ENCODE measurements around the gene PROSER2. TPM values are rescaled to one million over a fixed set of nuclear protein-coding genes. Genes with fewer than 3 reads are reported as not detected.

The PROSER2 gene
- total and polyA plus RNA-seq, 8 donors, result 1.3 to 16.2 (median 5.7) TPM; not detected in 1

GRCh38 chr10:11841375-11841774, 18.2 kb downstream of the PROSER2 start:
- Histone ChIP-seq H3K27me3 (no peaks in the 10 kb centered on the region), H3K36me3 (no peaks in the 10 kb centered on the region), H3K27ac (no peak overlapping the region), H3K9me3 (no peaks in the 10 kb centered on the region), H3K4me3 (no peak overlapping the region), H3K4me1 (peaks cover 0 to 9% (median 0%) of the 10 kb centered on the region in 4 donors)
- 93 to 96% (median 95%) methylated on average over 3 of the region's 3 CpGs for WGBS, 5 donors
- DNase-seq, result no peak
- intact Hi-C loops (cut with DNase I; ENCODE audit: low total_unique reads), result no loop called here
- no peak for TF ChIP-seq EP300 (IDR thresholded peaks at IDR 0.05)
- TF ChIP-seq POLR2AphosphoS5 (IDR thresholded peaks at IDR 0.05), result no peak
- TF ChIP-seq, protein P1, sequence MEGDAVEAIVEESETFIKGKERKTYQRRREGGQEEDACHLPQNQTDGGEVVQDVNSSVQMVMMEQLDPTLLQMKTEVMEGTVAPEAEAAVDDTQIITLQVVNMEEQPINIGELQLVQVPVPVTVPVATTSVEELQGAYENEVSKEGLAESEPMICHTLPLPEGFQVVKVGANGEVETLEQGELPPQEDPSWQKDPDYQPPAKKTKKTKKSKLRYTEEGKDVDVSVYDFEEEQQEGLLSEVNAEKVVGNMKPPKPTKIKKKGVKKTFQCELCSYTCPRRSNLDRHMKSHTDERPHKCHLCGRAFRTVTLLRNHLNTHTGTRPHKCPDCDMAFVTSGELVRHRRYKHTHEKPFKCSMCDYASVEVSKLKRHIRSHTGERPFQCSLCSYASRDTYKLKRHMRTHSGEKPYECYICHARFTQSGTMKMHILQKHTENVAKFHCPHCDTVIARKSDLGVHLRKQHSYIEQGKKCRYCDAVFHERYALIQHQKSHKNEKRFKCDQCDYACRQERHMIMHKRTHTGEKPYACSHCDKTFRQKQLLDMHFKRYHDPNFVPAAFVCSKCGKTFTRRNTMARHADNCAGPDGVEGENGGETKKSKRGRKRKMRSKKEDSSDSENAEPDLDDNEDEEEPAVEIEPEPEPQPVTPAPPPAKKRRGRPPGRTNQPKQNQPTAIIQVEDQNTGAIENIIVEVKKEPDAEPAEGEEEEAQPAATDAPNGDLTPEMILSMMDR (IDR thresholded peaks at IDR 0.05), result no peak
- TF ChIP-seq POLR2A (IDR thresholded peaks at IDR 0.05), result no peak

- no peak for DNase-seq
- no peak overlapping the region for H3K4me3 ChIP-seq
- no peaks in the 10 kb centered on the region for H3K36me3 ChIP-seq
- TF ChIP-seq, protein P1 (IDR thresholded peaks at IDR 0.05), result no peak
- TF ChIP-seq POLR2AphosphoS5 (IDR thresholded peaks at IDR 0.05), result no peak
- no peak for TF ChIP-seq POLR2A (IDR thresholded peaks at IDR 0.05)
- TF ChIP-seq EP300 (IDR thresholded peaks at IDR 0.05), result no peak
- no peak overlapping the region for H3K27ac ChIP-seq
- no peaks in the 10 kb centered on the region for H3K27me3 ChIP-seq
- WGBS, 5 donors, result 57 to 70% (median 68%) methylated on average over 3 of the region's 3 CpGs
- no peaks in the 10 kb centered on the region for H3K9me3 ChIP-seq
- intact Hi-C loops (cut with DNase I; ENCODE audit: low total_unique reads), result no loop called here
- peaks cover 0 to 9% (median 0%) of the 10 kb centered on the region in 4 donors for H3K4me1 ChIP-seq
Measured at GRCh38 chr10:11842411-11842810, 19.3 kb downstream of the PROSER2 start.

- H3K27ac ChIP-seq, result no peak overlapping the region
- H3K27me3 ChIP-seq, result no peaks in the 10 kb centered on the region
- TF ChIP-seq POLR2AphosphoS5 (IDR thresholded peaks at IDR 0.05) (no peak), POLR2A (IDR thresholded peaks at IDR 0.05) (no peak), EP300 (IDR thresholded peaks at IDR 0.05) (no peak)
- DNase-seq, result no peak
- no peaks in the 10 kb centered on the region for H3K9me3 ChIP-seq
- H3K4me3 ChIP-seq, result no peak overlapping the region
- intact Hi-C loops (cut with DNase I; ENCODE audit: low total_unique reads), result no loop called here
- H3K36me3 ChIP-seq, result peaks cover 0 to 6% (median 1%) of the 10 kb centered on the region in 4 donors
- H3K4me1 ChIP-seq, result peaks cover 0 to 9% (median 0%) of the 10 kb centered on the region in 4 donors
- WGBS, 5 donors, result 76 to 88% (median 85%) methylated on average over 7 of the region's 7 CpGs
Measured at GRCh38 chr10:11845113-11845512, 22.0 kb downstream of the PROSER2 start.

GRCh38 chr10:11846542-11846941, 23.4 kb downstream of the PROSER2 start:
- intact Hi-C loops (cut with DNase I; ENCODE audit: low total_unique reads), result no loop called here
- no peak overlapping the region for H3K4me3 ChIP-seq
- H3K4me1 ChIP-seq, result peaks cover 0 to 9% (median 0%) of the 10 kb centered on the region in 4 donors
- no peaks in the 10 kb centered on the region for H3K27me3 ChIP-seq
- 69 to 88% (median 79%) methylated on average over 8 of the region's 8 CpGs for WGBS, 5 donors
- H3K27ac ChIP-seq, result no peak overlapping the region
- no peaks in the 10 kb centered on the region for H3K9me3 ChIP-seq
- no peak for TF ChIP-seq POLR2AphosphoS5 (IDR thresholded peaks at IDR 0.05)
- TF ChIP-seq, protein P1 (IDR thresholded peaks at IDR 0.05), result no peak
- TF ChIP-seq EP300 (IDR thresholded peaks at IDR 0.05), result no peak
- TF ChIP-seq POLR2A (IDR thresholded peaks at IDR 0.05), result no peak
- DNase-seq, result no peak
- peaks cover 0 to 19% (median 8%) of the 10 kb centered on the region in 4 donors for H3K36me3 ChIP-seq

DNA sequence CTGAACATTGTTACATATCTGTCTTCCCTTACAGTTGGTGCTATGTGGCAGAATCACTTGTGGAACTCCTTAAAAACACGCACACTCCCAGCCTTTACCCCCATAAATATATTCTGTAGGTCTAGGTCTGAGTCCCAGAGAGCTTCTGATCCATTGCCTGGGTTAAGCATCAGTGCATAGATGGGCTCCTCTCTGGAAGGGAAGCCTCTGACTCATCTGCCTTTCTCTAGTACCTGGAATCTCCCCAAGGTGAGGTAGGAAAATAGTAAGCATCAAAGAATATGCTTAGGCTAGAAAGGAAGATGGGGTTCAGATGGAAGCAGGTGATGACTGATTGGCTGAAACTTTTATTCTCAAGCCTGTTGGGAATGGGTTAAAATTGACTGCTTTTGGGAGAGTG, 26.1 kb downstream of the PROSER2 start:
- Histone ChIP-seq H3K27me3 (no peaks in the 10 kb centered on the region), H3K36me3 (peaks cover 0 to 39% (median 35%) of the 10 kb centered on the region in 4 donors), H3K9me3 (no peaks in the 10 kb centered on the region), H3K4me3 (no peak overlapping the region), H3K4me1 (no peaks in the 10 kb centered on the region), H3K27ac (no peak overlapping the region)
- no peak for DNase-seq
- intact Hi-C loops (cut with DNase I; ENCODE audit: low total_unique reads), result no loop called here
- 83 to 100% (median 96%) methylated on average over 1 of the region's 1 CpG for WGBS, 5 donors
- TF ChIP-seq POLR2AphosphoS5 (IDR thresholded peaks at IDR 0.05), result no peak
- TF ChIP-seq, protein P1 (IDR thresholded peaks at IDR 0.05), result no peak
- TF ChIP-seq POLR2A (IDR thresholded peaks at IDR 0.05), result no peak
- no peak for TF ChIP-seq EP300 (IDR thresholded peaks at IDR 0.05)
